H9 (cell line): ENCODE results near the gene METTL14. TPM values are rescaled to one million over a fixed set of nuclear protein-coding genes. Genes with fewer than 3 reads are reported as not detected.

Source experiments
- DNase-seq: peaks from one replicate; pipeline ENCODE4 v3.0.0-alpha.2; 2017
- H2AFZ ChIP-seq: one replicate; pipeline ENCODE4 v1.6.1; 2013; ENCODE audit warnings: mild to moderate bottlenecking, low read length, control low read depth, moderate library complexity
- H2AK5ac ChIP-seq: 2 replicates; pipeline ENCODE4 v1.6.1; 2013; ENCODE audit warnings: low read length, control low read depth, mixed read lengths; ENCODE audit not compliant: insufficient read length
- H2BK120ac ChIP-seq: one replicate; pipeline ENCODE4 v1.6.1; 2013; ENCODE audit warnings: low read depth, mild to moderate bottlenecking, low read length, control low read depth, inconsistent platforms; ENCODE audit not compliant: poor library complexity, severe bottlenecking
- H2BK12ac ChIP-seq: 2 replicates; pipeline ENCODE4 v1.6.1; 2013; ENCODE audit warnings: low read length, control low read depth, mixed read lengths, low read depth; ENCODE audit not compliant: insufficient read length
- H2BK15ac ChIP-seq: 2 replicates; pipeline ENCODE4 v1.6.1; 2013; ENCODE audit warnings: low read depth, low read length, control low read depth
- H2BK20ac ChIP-seq: one replicate; pipeline ENCODE4 v1.6.1; 2013; ENCODE audit warnings: low read depth, mild to moderate bottlenecking, low read length, control low read depth, inconsistent platforms; ENCODE audit not compliant: poor library complexity, severe bottlenecking
- H2BK5ac ChIP-seq: 2 replicates; pipeline ENCODE4 v1.6.1; 2013; ENCODE audit warnings: low read length, control low read depth, mixed read lengths; ENCODE audit not compliant: insufficient read length
- H3K14ac ChIP-seq: 2 replicates; pipeline ENCODE4 v1.6.1; 2013; ENCODE audit warnings: low read length, control low read depth; ENCODE audit not compliant: insufficient read depth
- H3K18ac ChIP-seq: 2 replicates; pipeline ENCODE4 v1.6.1; 2013; ENCODE audit warnings: low read depth, mild to moderate bottlenecking, mixed read lengths, low read length, control low read depth; ENCODE audit not compliant: insufficient read length
- H3K23ac ChIP-seq: 2 replicates; pipeline ENCODE4 v1.6.1; 2013; ENCODE audit warnings: low read length, control low read depth, mixed read lengths, low read depth; ENCODE audit not compliant: insufficient read length
- H3K23me2 ChIP-seq: 2 replicates; pipeline ENCODE4 v1.6.1; 2013; ENCODE audit warnings: low read depth, mild to moderate bottlenecking, mixed read lengths, low read length, control low read depth; ENCODE audit not compliant: insufficient read length, poor library complexity, severe bottlenecking
- H3K27ac ChIP-seq: 2 replicates; pipeline ENCODE4 v1.5.1; 2013; ENCODE audit warnings: low read length, control low read depth, mixed read lengths, low read depth; ENCODE audit not compliant: insufficient read length
- H3K27me3 ChIP-seq: 2 replicates; pipeline ENCODE4 v1.6.1; 2013; ENCODE audit warnings: low read length, control low read depth, inconsistent platforms; ENCODE audit not compliant: insufficient read depth
- H3K4ac ChIP-seq: 2 replicates; pipeline ENCODE4 v1.6.1; 2013; ENCODE audit warnings: low read depth, mild to moderate bottlenecking, control low read depth, inconsistent platforms, low read length, moderate library complexity
- H3K4me1 ChIP-seq: 2 replicates; pipeline ENCODE4 v1.6.1; 2013; ENCODE audit warnings: low read length, control low read depth, inconsistent platforms; ENCODE audit not compliant: insufficient read depth
- H3K4me2 ChIP-seq: 2 replicates; pipeline ENCODE4 v1.6.1; 2013; ENCODE audit warnings: low read length, control low read depth, mixed read lengths; ENCODE audit not compliant: insufficient read length, insufficient read depth
- H3K56ac ChIP-seq: 2 replicates; pipeline ENCODE4 v1.6.1; 2013; ENCODE audit warnings: low read depth, mild to moderate bottlenecking, mixed read lengths, low read length, control low read depth; ENCODE audit not compliant: insufficient read length
- H3K79me1 ChIP-seq: 2 replicates; pipeline ENCODE4 v1.6.1; 2013; ENCODE audit warnings: low read depth, mild to moderate bottlenecking, moderate library complexity, low read length, control low read depth, inconsistent platforms; ENCODE audit not compliant: insufficient read depth, poor library complexity, severe bottlenecking
- H3K79me2 ChIP-seq: 2 replicates; pipeline ENCODE4 v1.6.1; 2013; ENCODE audit warnings: low read length, control low read depth, inconsistent platforms; ENCODE audit not compliant: insufficient read depth
- H3K9ac ChIP-seq: 2 replicates; pipeline ENCODE4 v1.6.1; 2013; ENCODE audit warnings: low read length, control low read depth, mixed read lengths; ENCODE audit not compliant: insufficient read length; ENCODE audit errors: extremely low read depth
- H3K9me3 ChIP-seq: one replicate; pipeline ENCODE4 v1.6.1; 2013; ENCODE audit warnings: low read depth, low read length, inconsistent platforms; ENCODE audit not compliant: control insufficient read depth
- H3T11ph ChIP-seq: one replicate; pipeline ENCODE4 v1.6.1; 2013; ENCODE audit warnings: mild to moderate bottlenecking, low read length, control low read depth, inconsistent platforms
- H4K20me1 ChIP-seq: one replicate; pipeline ENCODE4 v1.6.1; 2013; ENCODE audit not compliant: control insufficient read depth, insufficient read length, insufficient read depth
- H4K5ac ChIP-seq: 2 replicates; pipeline ENCODE4 v1.6.1; 2013; ENCODE audit warnings: low read depth, mild to moderate bottlenecking, mixed read lengths, low read length, control low read depth; ENCODE audit not compliant: insufficient read length
- H4K8ac ChIP-seq: replicated peaks from 2 replicates; pipeline ENCODE4 v1.6.1; 2013; ENCODE audit warnings: low read length, control low read depth, mixed read lengths, low read depth; ENCODE audit not compliant: insufficient read length
- H4K91ac ChIP-seq: 2 replicates; pipeline ENCODE4 v1.6.1; 2013; ENCODE audit warnings: low read depth, mild to moderate bottlenecking, moderate library complexity, mixed read lengths, low read length, control low read depth; ENCODE audit not compliant: insufficient read length
- H3K27ac Mint-ChIP-seq, 3 experiments: 2 replicates in 2 of 3; 3 replicates in 1 of 3; pipeline ENCODE4 v1.8.0; 2020 to 2021; ENCODE audit warnings: mixed read lengths in 3 of 3, mild to moderate bottlenecking in 1 of 3, moderate library complexity in 1 of 3
- H3K27me3 Mint-ChIP-seq: 2 replicates; pipeline ENCODE4 v1.8.0; 2021; ENCODE audit warnings: low read depth, mild to moderate bottlenecking, moderate library complexity, mixed read lengths
- H3K36me3 Mint-ChIP-seq, 3 experiments: 2 replicates in 2 of 3; 3 replicates in 1 of 3; pipeline ENCODE4 v1.8.0; 2020 to 2021; ENCODE audit warnings: low read depth in 3 of 3, mixed read lengths in 3 of 3; ENCODE audit not compliant: insufficient read depth in 1 of 3
- H3K4me1 Mint-ChIP-seq, 2 experiments: 2 replicates each; pipeline ENCODE4 v1.8.0; 2020; ENCODE audit warnings: mixed read lengths in 2 of 2
- H3K4me3 Mint-ChIP-seq, 2 experiments: 2 replicates in 1 of 2; 3 replicates in 1 of 2; pipeline ENCODE4 v1.8.0; 2020 to 2021; ENCODE audit warnings: mild to moderate bottlenecking in 2 of 2, mixed read lengths in 2 of 2, moderate library complexity in 1 of 2
- H3K9me3 Mint-ChIP-seq, 2 experiments: 2 replicates in 1 of 2; 3 replicates in 1 of 2; pipeline ENCODE4 v1.8.0; 2020; ENCODE audit warnings: mild to moderate bottlenecking in 2 of 2, mixed read lengths in 2 of 2, moderate library complexity in 1 of 2
- WGBS: extraction: QIAGEN DNeasy Blood & Tissue Kit; methylation state at CpG from one replicate; pipeline ENCODE4 v1.1.7; 2013; ENCODE audit warnings: missing lambda C conversion rate, low lambda C conversion rate, mixed read lengths; ENCODE audit not compliant: insufficient read length; ENCODE audit errors: extremely low coverage; 5-methylcytosine and 5-hydroxymethylcytosine counted together
- total RNA-seq: library from RNA; stranded (reverse); gene quantifications from 2 replicates; pipeline ENCODE4 v1.2.1, GENCODE V29; 2021
- TF ChIP-seq, protein P1 (sequence below): fragments of 200-600 bp; sonication (generic); conservative IDR thresholded peaks from 3 replicates; pipeline ENCODE4 v1.8.0; 2021; ENCODE audit warnings: antibody characterized with exemption, mild to moderate bottlenecking

METTL14 gene
- total RNA-seq, 1 experiment from 2014 or later: 53.3 TPM

DNA sequence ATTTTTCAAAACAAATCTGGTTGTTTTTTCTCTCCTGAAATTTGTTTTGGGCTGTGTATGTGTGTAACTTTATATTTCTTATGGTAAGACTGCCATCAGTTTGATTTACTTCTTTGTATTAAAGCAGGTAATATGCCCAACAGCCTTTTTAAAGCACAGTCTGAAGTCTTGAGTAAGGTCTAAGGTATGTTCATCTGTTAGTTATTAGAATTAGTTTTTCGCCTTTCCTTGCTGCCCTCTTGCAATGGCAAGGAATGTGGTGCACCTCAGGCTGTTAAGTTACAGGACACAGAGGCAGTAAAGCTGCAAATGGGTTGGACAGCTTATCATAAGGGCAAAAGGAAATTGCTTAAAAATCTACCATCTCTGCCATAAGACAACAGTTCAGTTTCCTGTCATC, 71.8 kb downstream of the METTL14 start:
- H3K79me2 ChIP-seq: no peaks in the 10 kb centered on the region

More for the DNA sequence above, 71.8 kb downstream of the METTL14 start:
- Histone ChIP-seq H3K23me2 (no peaks in the 10 kb centered on the region), H2AK5ac (no peak overlapping the region), H3K4me2 (no peak overlapping the region), H3K9ac (no peak overlapping the region), H3K79me1 (no peaks in the 10 kb centered on the region), H4K8ac (no peak overlapping the region), H4K5ac (no peak overlapping the region), H3K4me1 (no peaks in the 10 kb centered on the region), H4K91ac (no peak overlapping the region), H2AFZ (no peak overlapping the region), H3K18ac (no peak overlapping the region), H3K14ac (no peak overlapping the region), H2BK5ac (no peak overlapping the region), H3K9me3 (no peaks in the 10 kb centered on the region), H3K4ac (no peak overlapping the region), H2BK20ac (no peak overlapping the region), H2BK15ac (no peak overlapping the region), H3T11ph (no peak overlapping the region), H2BK120ac (no peak overlapping the region), H3K27me3 (no peaks in the 10 kb centered on the region), H2BK12ac (no peak overlapping the region), H3K23ac (no peak overlapping the region), H3K56ac (no peak overlapping the region), H3K27ac (no peak overlapping the region), H4K20me1 (no peaks in the 10 kb centered on the region)
- Mint-ChIP-seq H3K9me3 (no peaks in the 10 kb centered on the region), H3K36me3 (peaks cover 3 to 17% (median 7%) of the 10 kb centered on the region in 3 experiments; a peak in 5 of 7 replicates), H3K4me1 (peaks cover 13 to 15% of the 10 kb centered on the region in 2 experiments), H3K27ac (no peak overlapping the region; a peak in 1 of 7 replicates), H3K4me3 (no peak overlapping the region), H3K27me3 (no peaks in the 10 kb centered on the region)
- no CpG with 5 or more reads among the region's 1 CpG for WGBS
- DNase-seq: no peak
- TF ChIP-seq, protein P1, sequence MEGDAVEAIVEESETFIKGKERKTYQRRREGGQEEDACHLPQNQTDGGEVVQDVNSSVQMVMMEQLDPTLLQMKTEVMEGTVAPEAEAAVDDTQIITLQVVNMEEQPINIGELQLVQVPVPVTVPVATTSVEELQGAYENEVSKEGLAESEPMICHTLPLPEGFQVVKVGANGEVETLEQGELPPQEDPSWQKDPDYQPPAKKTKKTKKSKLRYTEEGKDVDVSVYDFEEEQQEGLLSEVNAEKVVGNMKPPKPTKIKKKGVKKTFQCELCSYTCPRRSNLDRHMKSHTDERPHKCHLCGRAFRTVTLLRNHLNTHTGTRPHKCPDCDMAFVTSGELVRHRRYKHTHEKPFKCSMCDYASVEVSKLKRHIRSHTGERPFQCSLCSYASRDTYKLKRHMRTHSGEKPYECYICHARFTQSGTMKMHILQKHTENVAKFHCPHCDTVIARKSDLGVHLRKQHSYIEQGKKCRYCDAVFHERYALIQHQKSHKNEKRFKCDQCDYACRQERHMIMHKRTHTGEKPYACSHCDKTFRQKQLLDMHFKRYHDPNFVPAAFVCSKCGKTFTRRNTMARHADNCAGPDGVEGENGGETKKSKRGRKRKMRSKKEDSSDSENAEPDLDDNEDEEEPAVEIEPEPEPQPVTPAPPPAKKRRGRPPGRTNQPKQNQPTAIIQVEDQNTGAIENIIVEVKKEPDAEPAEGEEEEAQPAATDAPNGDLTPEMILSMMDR: no peak
